Lower leg skin (tissue), 3 donors: ENCODE data around the gene CNTLN.

Source experiments
- CTCF ChIP-seq, 3 donors: fragments of 450-650 bp; IDR thresholded peaks; one replicate each; pipeline ENCODE4 v1.5.1; 2016; ENCODE audit warnings: antibody characterized with exemption in 3 of 3, mild to moderate bottlenecking in 3 of 3, moderate library complexity in 2 of 3
- POLR2A ChIP-seq, 2 donors: fragments of 450-650 bp; IDR thresholded peaks; one replicate each; pipeline ENCODE4 v1.6.1; 2016 to 2017; ENCODE audit warnings: antibody characterized with exemption in 2 of 2, mild to moderate bottlenecking in 1 of 2, moderate library complexity in 1 of 2

- TF ChIP-seq CTCF (IDR thresholded peaks at IDR 0.05) (no peak), POLR2A (IDR thresholded peaks at IDR 0.05) (no peak)
Measured at GRCh38 chr9:17380126-17380861, 245.5 kb downstream of the CNTLN start.
